ENCODE measurements around the gene NDST4.

DNA sequence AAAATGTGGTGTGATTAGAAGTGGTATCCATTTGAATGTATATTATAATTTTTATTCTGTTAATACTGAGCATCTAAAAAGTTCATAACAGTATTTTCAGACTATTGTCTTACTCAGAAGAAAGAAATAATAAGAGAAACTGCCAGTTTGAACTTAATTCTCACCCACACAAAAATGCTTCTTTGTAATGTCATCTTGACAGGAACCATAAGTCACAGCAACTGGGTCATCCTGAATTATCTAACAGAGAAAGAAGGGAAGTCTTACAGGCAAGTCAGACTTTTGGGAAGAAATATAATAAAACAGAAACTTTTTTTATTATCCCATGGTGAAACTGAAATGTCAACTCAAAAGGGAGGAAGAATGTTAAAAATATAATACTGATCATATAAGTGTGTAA is 83.1 kb downstream of the NDST4 start:
- no peak for TF ChIP-seq CTCF (IDR thresholded peaks at IDR 0.05)
- TF ChIP-seq POLR2AphosphoS5 (IDR thresholded peaks at IDR 0.05; ENCODE audit: low read depth, low read length), result no peak
- TF ChIP-seq SIN3A (IDR thresholded peaks at IDR 0.05; ENCODE audit: borderline replicate concordance, insufficient read depth, low read depth, low read length), result no peak
- no peak for TF ChIP-seq TCF7L2 (IDR thresholded peaks at IDR 0.05; ENCODE audit: low read depth, low read length)
